NT2/D1 (cell line): ENCODE results near the gene PRR23E.

Experiments used
- SUZ12 ChIP-seq: IDR thresholded peaks from 2 replicates; pipeline ENCODE4 v1.6.1; 2011; ENCODE audit not compliant: insufficient read length, insufficient read depth; ENCODE audit errors: extremely low read depth
- YY1 ChIP-seq: IDR thresholded peaks from 2 replicates; pipeline ENCODE4 v1.6.1; 2011; ENCODE audit not compliant: insufficient read length, insufficient read depth

DNA sequence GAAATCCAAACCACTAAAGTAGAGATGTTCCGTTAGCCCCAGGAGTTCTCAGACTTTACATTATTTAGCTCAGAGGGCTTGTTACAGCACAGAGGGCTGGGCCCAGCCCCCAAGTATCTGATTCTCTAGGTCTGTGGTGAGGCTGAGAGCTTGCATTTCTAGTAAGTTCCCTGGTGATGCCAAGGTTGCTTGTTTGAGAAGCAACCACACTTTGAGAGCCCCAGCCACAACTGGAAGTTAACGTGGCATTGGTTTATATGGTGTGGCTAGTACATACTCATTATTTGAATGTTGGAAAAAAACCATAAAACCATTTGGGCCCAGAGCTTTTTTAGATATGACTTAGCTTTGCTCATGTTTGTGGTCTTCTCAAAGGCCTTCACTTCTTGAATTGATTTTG lies 35.9 kb downstream of the PRR23E start:
- TF ChIP-seq YY1 (no peak), SUZ12 (no peak)
